Mesendoderm (in vitro differentiated cells): ENCODE data around the gene PARVG.

ENCODE experiments used
- DNase-seq: peaks from one replicate; pipeline ENCODE4 v3.0.0; 2013
- H2AK5ac ChIP-seq: 2 replicates; pipeline ENCODE4 v1.6.1; 2013; ENCODE audit warnings: low read length, inconsistent platforms
- H2BK120ac ChIP-seq: 2 replicates; pipeline ENCODE4 v1.6.1; 2013; ENCODE audit warnings: low read depth, mild to moderate bottlenecking, low read length, moderate library complexity, mixed read lengths
- H2BK15ac ChIP-seq: replicated peaks from 2 replicates; pipeline ENCODE4 v1.6.1; 2013; ENCODE audit warnings: low read depth, mild to moderate bottlenecking, moderate library complexity
- H2BK5ac ChIP-seq: 2 replicates; pipeline ENCODE4 v1.6.1; 2013; ENCODE audit warnings: low read length, inconsistent platforms
- H3K18ac ChIP-seq: 2 replicates; pipeline ENCODE4 v1.6.1; 2013; ENCODE audit warnings: mild to moderate bottlenecking, low read length, mixed read lengths
- H3K23ac ChIP-seq: one replicate; pipeline ENCODE4 v1.6.1; 2013; ENCODE audit warnings: low read length
- H3K27ac ChIP-seq: 2 replicates; pipeline ENCODE4 v1.5.1; 2013; ENCODE audit warnings: low read depth, mild to moderate bottlenecking, inconsistent platforms, low read length, moderate library complexity
- H3K27me3 ChIP-seq: 2 replicates; pipeline ENCODE4 v1.6.1; 2013; ENCODE audit warnings: low read length, control low read depth, mild to moderate bottlenecking, inconsistent platforms; ENCODE audit not compliant: insufficient read depth, poor library complexity
- H3K36me3 ChIP-seq: 2 replicates; pipeline ENCODE4 v1.6.1; 2013; ENCODE audit warnings: low read length, inconsistent platforms; ENCODE audit not compliant: control insufficient read depth, insufficient read depth
- H3K4ac ChIP-seq: one replicate; pipeline ENCODE4 v1.6.1; 2013; ENCODE audit warnings: low read depth, mild to moderate bottlenecking, low read length, moderate library complexity
- H3K4me1 ChIP-seq: 2 replicates; pipeline ENCODE4 v1.6.1; 2013; ENCODE audit warnings: low read depth, low read length, inconsistent platforms; ENCODE audit not compliant: control insufficient read depth
- H3K4me2 ChIP-seq: 2 replicates; pipeline ENCODE4 v1.6.1; 2013; ENCODE audit warnings: low read length
- H3K4me3 ChIP-seq: 2 replicates; pipeline ENCODE4 v1.5.1; 2013; ENCODE audit warnings: mild to moderate bottlenecking, low read length
- H3K56ac ChIP-seq: one replicate; pipeline ENCODE4 v1.6.1; 2013; ENCODE audit warnings: low read length
- H3K79me1 ChIP-seq: 2 replicates; pipeline ENCODE4 v1.6.1; 2013; ENCODE audit warnings: low read length, inconsistent platforms
- H3K79me2 ChIP-seq: 2 replicates; pipeline ENCODE4 v1.6.1; 2013; ENCODE audit warnings: mild to moderate bottlenecking, low read length; ENCODE audit not compliant: control insufficient read depth, insufficient read depth
- H3K9ac ChIP-seq: 2 replicates; pipeline ENCODE4 v1.6.1; 2013; ENCODE audit warnings: low read length, inconsistent platforms
- H4K5ac ChIP-seq: one replicate; pipeline ENCODE4 v1.6.1; 2013; ENCODE audit warnings: low read length
- H4K8ac ChIP-seq: one replicate; pipeline ENCODE4 v1.6.1; 2013; ENCODE audit warnings: low read depth, mild to moderate bottlenecking, control low read depth, low read length, moderate library complexity
- WGBS: extraction: QIAGEN DNeasy Blood & Tissue Kit; methylation state at CpG from one replicate; pipeline ENCODE4 v1.1.7; 2013; ENCODE audit warnings: low lambda C conversion rate, missing lambda C conversion rate; ENCODE audit not compliant: insufficient coverage; ENCODE audit errors: extremely low coverage; 5-methylcytosine and 5-hydroxymethylcytosine counted together

PARVG gene

DNA sequence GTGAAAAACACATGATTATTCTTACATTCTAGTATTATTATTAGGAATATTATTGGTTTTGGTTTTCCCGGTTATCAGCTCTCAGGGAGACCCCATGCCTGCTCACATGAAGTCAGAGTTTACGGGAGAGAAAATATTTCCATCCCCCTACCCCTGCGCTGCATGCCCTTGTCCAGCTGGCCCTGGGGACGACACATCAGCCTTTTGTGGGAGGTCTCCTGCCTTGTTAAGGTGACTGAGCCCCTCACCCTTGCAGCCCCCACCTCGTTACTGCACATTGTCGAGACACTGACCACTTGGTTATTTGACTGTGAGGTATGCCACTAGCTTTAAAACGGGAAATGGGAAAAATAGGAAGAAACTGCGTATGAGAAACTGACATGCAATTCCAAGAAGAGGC lies 63.0 kb downstream of the PARVG start:
- Histone ChIP-seq H3K27ac (no peak overlapping the region), H3K9ac (no peak overlapping the region), H3K4me3 (no peak overlapping the region), H3K4me2 (no peak overlapping the region), H3K79me2 (no peaks in the 10 kb centered on the region), H2BK120ac (no peak overlapping the region), H2BK5ac (no peak overlapping the region), H4K5ac (no peak overlapping the region), H3K23ac (no peak overlapping the region), H3K4me1 (no peaks in the 10 kb centered on the region), H2BK15ac (no peak overlapping the region), H3K4ac (no peak overlapping the region), H2AK5ac (no peak overlapping the region), H3K36me3 (no peaks in the 10 kb centered on the region), H3K56ac (no peak overlapping the region), H4K8ac (no peak overlapping the region), H3K79me1 (no peaks in the 10 kb centered on the region), H3K27me3 (no peaks in the 10 kb centered on the region), H3K18ac (no peak overlapping the region)
- no peak for DNase-seq
- WGBS = no CpG with 5 or more reads among the region's 8 CpGs

DNA sequence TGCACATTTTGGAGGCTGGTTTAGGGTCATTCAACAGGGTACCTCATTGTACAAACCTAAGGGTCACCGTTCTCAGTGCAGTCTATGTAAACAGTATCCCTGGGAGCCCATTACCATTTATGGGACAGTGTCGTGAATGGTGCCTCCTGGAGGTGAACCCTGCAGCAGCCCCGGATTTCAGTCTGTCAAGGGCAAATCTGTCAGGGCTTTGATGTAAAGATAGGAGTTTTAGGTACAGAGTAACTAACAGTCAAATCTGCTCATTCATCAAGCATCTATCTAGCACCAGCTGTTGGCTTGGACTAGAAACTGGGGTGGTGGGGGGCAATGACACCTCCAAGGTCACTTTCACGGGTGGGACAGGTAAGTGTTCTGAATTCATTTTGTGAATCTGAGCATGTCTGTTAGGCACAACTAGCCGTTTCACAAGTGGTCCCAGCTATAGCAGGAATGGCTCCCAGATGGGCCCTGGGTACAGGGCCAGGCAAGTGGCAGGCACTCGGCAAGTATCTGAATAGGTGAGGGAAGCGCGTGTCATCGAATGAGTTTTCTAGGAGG lies 63.6 kb downstream of the PARVG start:
- Histone ChIP-seq H3K79me2 (no peaks in the 10 kb centered on the region), H3K4me1 (no peaks in the 10 kb centered on the region), H3K4ac (no peak overlapping the region), H3K27ac (no peak overlapping the region), H2BK5ac (no peak overlapping the region), H3K36me3 (no peaks in the 10 kb centered on the region), H3K9ac (no peak overlapping the region), H3K56ac (no peak overlapping the region), H3K27me3 (no peaks in the 10 kb centered on the region), H3K79me1 (no peaks in the 10 kb centered on the region), H2BK120ac (no peak overlapping the region), H3K4me3 (no peak overlapping the region), H4K5ac (no peak overlapping the region), H4K8ac (no peak overlapping the region), H3K18ac (no peak overlapping the region), H3K23ac (no peak overlapping the region), H2AK5ac (no peak overlapping the region), H3K4me2 (no peak overlapping the region), H2BK15ac (no peak overlapping the region)
- WGBS = no CpG with 5 or more reads among the region's 9 CpGs
- no peak for DNase-seq

DNA sequence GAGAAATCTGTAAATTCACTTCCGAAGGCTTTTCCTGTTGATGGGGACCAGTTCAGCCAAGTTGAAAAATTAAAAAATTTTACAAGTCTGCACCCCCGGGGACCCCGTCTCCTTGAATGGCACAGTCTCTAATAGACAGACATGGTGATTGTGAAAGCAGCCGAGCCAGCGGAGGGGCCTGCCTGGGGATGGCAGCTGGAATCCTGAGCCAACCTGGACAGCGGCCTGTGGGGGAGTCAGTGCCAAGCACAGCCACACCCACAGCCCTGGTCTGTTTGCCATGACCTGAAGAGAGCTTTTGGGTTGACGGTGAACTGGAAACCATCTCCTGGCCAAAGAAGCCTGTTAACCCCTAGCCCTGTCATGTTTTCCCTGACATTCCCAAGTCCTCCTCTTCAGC lies 64.7 kb downstream of the PARVG start:
- no peak overlapping the region for H3K27ac ChIP-seq
- WGBS = no CpG with 5 or more reads among the region's 7 CpGs
- H3K27me3 ChIP-seq = no peaks in the 10 kb centered on the region
- H3K79me1 ChIP-seq = no peaks in the 10 kb centered on the region
- no peak overlapping the region for H2AK5ac ChIP-seq
- H4K8ac ChIP-seq = no peak overlapping the region
- no peak overlapping the region for H4K5ac ChIP-seq
- H2BK120ac ChIP-seq = no peak overlapping the region
- H3K4ac ChIP-seq = no peak overlapping the region
- no peaks in the 10 kb centered on the region for H3K4me1 ChIP-seq
- H3K9ac ChIP-seq = no peak overlapping the region
- H3K18ac ChIP-seq = no peak overlapping the region
- H3K56ac ChIP-seq = no peak overlapping the region
- no peak overlapping the region for H2BK15ac ChIP-seq
- DNase-seq = no peak
- H3K79me2 ChIP-seq = no peaks in the 10 kb centered on the region
- no peak overlapping the region for H3K23ac ChIP-seq
- H3K36me3 ChIP-seq = no peaks in the 10 kb centered on the region
- no peak overlapping the region for H3K4me3 ChIP-seq
- no peak overlapping the region for H2BK5ac ChIP-seq
- H3K4me2 ChIP-seq = no peak overlapping the region

GRCh38 chr22:44245867-44246266 lies 65.1 kb downstream of the PARVG start:
- no peak overlapping the region for H3K4me3 ChIP-seq
- no peak overlapping the region for H2BK15ac ChIP-seq
- H3K23ac ChIP-seq = no peak overlapping the region
- no peaks in the 10 kb centered on the region for H3K4me1 ChIP-seq
- no peak overlapping the region for H3K4ac ChIP-seq
- no peak overlapping the region for H3K27ac ChIP-seq
- H2BK120ac ChIP-seq = no peak overlapping the region
- H4K5ac ChIP-seq = no peak overlapping the region
- no peak overlapping the region for H4K8ac ChIP-seq
- H2AK5ac ChIP-seq = no peak overlapping the region
- no peak for DNase-seq
- H3K36me3 ChIP-seq = no peaks in the 10 kb centered on the region
- H3K9ac ChIP-seq = no peak overlapping the region
- WGBS = no CpG with 5 or more reads among the region's 8 CpGs
- H3K27me3 ChIP-seq = no peaks in the 10 kb centered on the region
- no peaks in the 10 kb centered on the region for H3K79me1 ChIP-seq
- H3K79me2 ChIP-seq = no peaks in the 10 kb centered on the region
- no peak overlapping the region for H3K18ac ChIP-seq
- H3K56ac ChIP-seq = no peak overlapping the region
- H3K4me2 ChIP-seq = no peak overlapping the region
- H2BK5ac ChIP-seq = no peak overlapping the region

DNA sequence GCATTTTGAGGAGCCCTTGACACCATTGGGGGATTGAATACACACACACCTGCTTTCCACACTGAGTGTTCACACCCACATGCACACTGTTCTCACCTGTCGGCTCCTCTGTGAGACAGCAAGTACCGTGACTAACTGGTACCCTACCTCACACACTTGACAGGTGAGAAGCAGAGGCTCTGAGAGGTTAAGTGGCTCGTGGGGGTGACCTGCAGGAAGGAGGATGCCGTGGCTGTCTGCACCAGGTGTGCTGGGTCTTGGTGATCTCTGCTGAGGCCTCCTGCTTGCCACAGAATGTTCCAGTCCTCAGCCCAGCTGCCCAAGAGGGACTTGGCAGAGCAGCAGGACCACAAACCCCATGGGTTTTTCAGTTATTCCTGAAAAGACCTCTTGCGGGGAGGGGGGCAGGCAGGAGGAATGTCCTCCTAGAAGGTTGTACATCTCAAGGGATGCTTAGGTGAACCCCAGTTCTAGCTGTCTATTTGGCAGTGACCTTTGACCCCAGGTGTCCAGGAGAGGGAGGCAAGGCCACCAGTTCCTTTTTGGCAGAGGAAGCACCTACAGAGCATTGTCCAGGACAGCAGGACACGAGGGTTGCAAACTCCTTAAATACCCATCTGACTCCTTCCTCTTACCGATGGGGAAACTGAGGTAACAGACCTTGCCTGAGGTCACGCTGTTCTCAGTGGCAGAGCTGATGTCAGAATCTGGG lies 66.0 kb downstream of the PARVG start:
- Histone ChIP-seq H3K4me2 (no peak overlapping the region), H3K27me3 (no peaks in the 10 kb centered on the region), H3K36me3 (no peaks in the 10 kb centered on the region), H3K18ac (no peak overlapping the region), H2BK120ac (no peak overlapping the region), H3K4ac (no peak overlapping the region), H4K5ac (no peak overlapping the region), H3K4me1 (no peaks in the 10 kb centered on the region), H3K4me3 (no peak overlapping the region), H3K9ac (no peak overlapping the region), H4K8ac (no peak overlapping the region), H3K79me1 (no peaks in the 10 kb centered on the region), H3K56ac (no peak overlapping the region), H2BK15ac (no peak overlapping the region), H3K23ac (no peak overlapping the region), H3K27ac (no peak overlapping the region), H2AK5ac (no peak overlapping the region), H3K79me2 (no peaks in the 10 kb centered on the region), H2BK5ac (no peak overlapping the region)
- no CpG with 5 or more reads among the region's 8 CpGs for WGBS
- no peak for DNase-seq

DNA sequence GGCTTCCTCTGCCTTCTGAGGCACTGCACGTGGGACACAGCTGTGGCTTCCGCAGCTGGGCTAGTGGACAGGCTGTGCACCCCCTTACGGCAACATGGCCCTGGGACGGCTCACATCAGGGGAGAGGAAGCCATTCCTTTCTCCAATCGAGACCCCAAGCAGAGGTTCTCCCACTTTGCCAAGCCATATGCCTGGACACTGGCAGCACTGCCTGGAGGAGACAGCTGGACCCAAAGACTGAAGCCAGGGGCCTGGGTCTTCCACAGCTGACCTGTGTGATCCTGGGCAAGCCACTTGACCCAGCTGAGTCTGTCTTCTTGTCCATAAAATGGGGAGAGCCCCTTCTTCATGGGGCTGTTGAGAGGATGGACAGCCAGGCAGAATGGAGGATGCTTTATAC lies 66.6 kb downstream of the PARVG start:
- no peak overlapping the region for H3K4me2 ChIP-seq
- H3K18ac ChIP-seq = no peak overlapping the region
- no peaks in the 10 kb centered on the region for H3K36me3 ChIP-seq
- H2BK5ac ChIP-seq = no peak overlapping the region
- no peak overlapping the region for H2BK15ac ChIP-seq
- H3K79me2 ChIP-seq = no peaks in the 10 kb centered on the region
- DNase-seq = no peak
- H4K8ac ChIP-seq = no peak overlapping the region
- H3K79me1 ChIP-seq = no peaks in the 10 kb centered on the region
- H4K5ac ChIP-seq = no peak overlapping the region
- no peak overlapping the region for H3K4me3 ChIP-seq
- H3K27me3 ChIP-seq = no peaks in the 10 kb centered on the region
- H3K4ac ChIP-seq = no peak overlapping the region
- no CpG with 5 or more reads among the region's 5 CpGs for WGBS
- H3K27ac ChIP-seq = no peak overlapping the region
- no peak overlapping the region for H3K23ac ChIP-seq
- no peak overlapping the region for H2AK5ac ChIP-seq
- no peak overlapping the region for H2BK120ac ChIP-seq
- no peak overlapping the region for H3K9ac ChIP-seq
- H3K56ac ChIP-seq = no peak overlapping the region
- no peaks in the 10 kb centered on the region for H3K4me1 ChIP-seq
